K562 (cell line): ENCODE measurements around the gene VARS1. TPM values are rescaled to one million over a fixed set of nuclear protein-coding genes. Genes with fewer than 3 reads are reported as not detected.
A peak's percentile ranks its signal among the peaks of the same experiment; 100 is the strongest.

Experiments used
- ARHGAP35 ChIP-seq: fragments of 450-650 bp; IDR thresholded peaks from 2 replicates; pipeline ENCODE4 v1.6.1; 2018; ENCODE audit not compliant: partially characterized antibody
- ASH1L ChIP-seq: fragments of 450-650 bp; IDR thresholded peaks from 2 replicates; pipeline ENCODE4 v1.6.1; 2018; ENCODE audit warnings: borderline replicate concordance, mild to moderate bottlenecking, low read depth; ENCODE audit not compliant: partially characterized antibody
- CEBPG ChIP-seq, 3 experiments: fragments of 200-800 bp in 1 of 3; sonication (Bioruptor generic) in 1 of 3; sonication (generic) in 1 of 3; formaldehyde crosslinking in 1 of 3; IDR thresholded peaks in 2 of 3; conservative IDR thresholded peaks in 1 of 3; 2 replicates each; pipeline versions ENCODE4 v1.6.1 to v1.8.0; 2016 to 2022; ENCODE audit warnings: missing compliant biosample characterization in 2 of 3, missing genetic modification characterization in 2 of 3, mild to moderate bottlenecking in 1 of 3, missing genetic modification reagents in 1 of 3
- DNMT1 ChIP-seq: fragments of 450-650 bp; IDR thresholded peaks from 2 replicates; pipeline ENCODE4 v1.6.1; 2016; ENCODE audit warnings: antibody characterized with exemption, mild to moderate bottlenecking
- HCFC1 ChIP-seq: IDR thresholded peaks from 2 replicates; pipeline ENCODE4 v1.6.1; 2012; ENCODE audit warnings: low read depth, low read length, improper control_type of control experiment
- HNRNPL ChIP-seq: fragments of 200-400 bp; formaldehyde crosslinking; IDR thresholded peaks from 2 replicates; pipeline ENCODE4 v1.6.1; 2017; ENCODE audit warnings: low read depth, mild to moderate bottlenecking, low read length
- KDM4B ChIP-seq, 2 experiments: fragments of 450-650 bp in 1 of 2; sonication (generic) in 1 of 2; IDR thresholded peaks; 2 replicates each; pipeline ENCODE4 v1.6.1; 2016 to 2017; ENCODE audit warnings: borderline replicate concordance in 2 of 2, antibody characterized with exemption in 1 of 2, low read depth in 1 of 2, mild to moderate bottlenecking in 1 of 2
- KLF1 ChIP-seq: fragments of 450-650 bp; IDR thresholded peaks from 2 replicates; pipeline ENCODE4 v1.6.1; 2016; ENCODE audit warnings: missing genetic modification characterization, missing compliant biosample characterization
- KLF16 ChIP-seq: IDR thresholded peaks from 2 replicates; pipeline ENCODE4 v1.6.1; 2016; ENCODE audit warnings: antibody characterized with exemption
- NCOA1 ChIP-seq: fragments of 450-650 bp; IDR thresholded peaks from 2 replicates; pipeline ENCODE4 v1.6.1; 2016; ENCODE audit warnings: low read depth
- NELFE ChIP-seq: IDR thresholded peaks from 2 replicates; pipeline ENCODE4 v1.6.1; 2011; ENCODE audit warnings: mild to moderate bottlenecking; ENCODE audit not compliant: insufficient read depth, insufficient read length
- PCBP2 ChIP-seq: fragments of 200-400 bp; formaldehyde crosslinking; IDR thresholded peaks from 2 replicates; pipeline ENCODE4 v1.6.1; 2018; ENCODE audit warnings: low read length, low read depth, mild to moderate bottlenecking, moderate library complexity; ENCODE audit not compliant: poor library complexity, severe bottlenecking
- RBM25 ChIP-seq: fragments of 200-400 bp; formaldehyde crosslinking; IDR thresholded peaks from 2 replicates; pipeline ENCODE4 v1.6.1; 2018; ENCODE audit warnings: low read length, low read depth, moderate library complexity; ENCODE audit not compliant: severe bottlenecking
- RFX7 ChIP-seq: fragments of 250-450 bp; sonication (Bioruptor Pico); IDR thresholded peaks from 2 replicates; pipeline ENCODE4 v1.5.1; 2021; ENCODE audit warnings: mild to moderate bottlenecking
- SREBF2 ChIP-seq: sonication (generic); formaldehyde crosslinking; IDR thresholded peaks from 2 replicates; pipeline ENCODE4 v1.4.0; 2020; ENCODE audit warnings: mild to moderate bottlenecking, missing genetic modification reagents
- THRA ChIP-seq: fragments of 450-650 bp; IDR thresholded peaks from 2 replicates; pipeline ENCODE4 v1.6.1; 2017; ENCODE audit warnings: mild to moderate bottlenecking, moderate library complexity
- ZNF134 ChIP-seq: fragments of 250-450 bp; sonication (Bioruptor Pico); conservative IDR thresholded peaks from 2 replicates; pipeline ENCODE4 v1.4.0; 2020
- ZNF445 ChIP-seq: fragments of 250-450 bp; sonication (Bioruptor Pico); IDR thresholded peaks from 2 replicates; pipeline ENCODE4 v1.4.0; 2020; ENCODE audit warnings: low read depth, mild to moderate bottlenecking, moderate library complexity
- ZNF584 ChIP-seq: fragments of 200-800 bp; sonication (Bioruptor generic); IDR thresholded peaks from 2 replicates; pipeline ENCODE4 v1.6.1; 2016; ENCODE audit warnings: low read depth, mild to moderate bottlenecking, missing genetic modification characterization, missing compliant biosample characterization
- ZNF609 ChIP-seq: sonication (generic); formaldehyde crosslinking; IDR thresholded peaks from 2 replicates; pipeline ENCODE4 v1.8.1; 2023; ENCODE audit warnings: missing genetic modification reagents, mild to moderate bottlenecking, borderline replicate concordance
- polyA plus RNA-seq, 8 experiments: library from polyadenylated mRNA; depleted of rRNA in 4 of 8; stranded (reverse) in 5 of 8; unstranded in 3 of 8; fragments of >200 nt; fragmentation: Nextera tagmentation in 2 of 8; fragmentation: Illumina TruSeq in 1 of 8; extraction: Ambion mirVana in 2 of 8; extraction: Trizol in 1 of 8; gene quantifications; 2 replicates each; pipeline versions ENCODE4 v1.2.1 to v1.2.3, GENCODE V29; 2011 to 2014; ENCODE audit warnings: inconsistent platforms in 1 of 8, missing spikeins in 1 of 8
- total RNA-seq, 7 experiments: library from RNA; depleted of rRNA in 6 of 7; stranded (reverse); fragments of >200 nt in 6 of 7; fragmentation: Illumina TruSeq in 2 of 7; extraction: Trizol in 2 of 7; gene quantifications; 2 replicates each; pipeline versions ENCODE4 v1.2.1 to v1.2.3, GENCODE V29; 2011 to 2021; ENCODE audit warnings: low replicate concordance in 1 of 7

The VARS1 gene
- total and polyA plus RNA-seq, 9 of the 15 experiments (the other 6 are each of a cell fraction or from before 2014, with no cell fraction given), result 2.9 to 488 (median 130) TPM

GRCh38 chr6:31834367-31835250, 39.1 kb upstream of the VARS1 start (continued):
- TF ChIP-seq PCBP2, result no peak
- TF ChIP-seq RFX7 (CRISPR knock-in tag), result no peak; the same call in 1 of the 2 replicates
- TF ChIP-seq ZNF445 (CRISPR knock-in tag), result peak; percentile 26; the same call in 1 of the 2 replicates
- TF ChIP-seq NCOA1, result no peak; the same call in none of the 2 replicates
- TF ChIP-seq CEBPG (CRISPR knock-in tag; IDR thresholded peaks at IDR 0.05), result peak; percentile 82; the same call in 1 of the 2 replicates
- TF ChIP-seq CEBPG (tag; conservative IDR thresholded peaks at IDR 0.05 in 1 of 2, IDR thresholded peaks at IDR 0.05 in 1 of 2), result peak; percentile 62 to 81
- TF ChIP-seq HCFC1, result peak; percentile 50; the same call in 1 of the 2 replicates
- TF ChIP-seq ARHGAP35, result no peak
- TF ChIP-seq THRA, result no peak
- TF ChIP-seq ZNF609 (CRISPR knock-in tag), result no peak
- TF ChIP-seq KDM4B (IDR thresholded peaks at IDR 0.05; ENCODE audit: borderline replicate concordance in 2 of 2, low read depth in 1 of 2), result peak in 1 of 2 experiments; percentile 85; a peak in 2 of 4 replicates
- peak; percentile 100 for TF ChIP-seq KLF16
- TF ChIP-seq NELFE, result peak; percentile 83
- TF ChIP-seq HNRNPL, result peak; percentile 82; the same call in 1 of the 2 replicates
- TF ChIP-seq RBM25, result no peak
- TF ChIP-seq DNMT1, result 0 out of 2 replicates have a peak, but pooled peaks have one; percentile 74
- TF ChIP-seq ASH1L, result peak; percentile 67
- TF ChIP-seq SREBF2, result peak; percentile 98; the same call in 1 of the 2 replicates
- peak; percentile 79; the same call in 1 of the 2 replicates for TF ChIP-seq KLF1
- TF ChIP-seq ZNF584 (CRISPR knock-in tag), result no peak
- TF ChIP-seq ZNF134 (CRISPR knock-in tag), result peak; percentile 48
